Measurements from ENCODE around the gene TBC1D12.

Gene TBC1D12

GRCh38 chr10:94485094-94485493, 82.8 kb downstream of the TBC1D12 start:
- TF ChIP-seq EZH2 (IDR thresholded peaks at IDR 0.05; ENCODE audit: borderline replicate concordance, low read length), result no peak
- H3K4me1 ChIP-seq (ENCODE audit: insufficient read depth, low read length, severe bottlenecking), result no peaks in the 10 kb centered on the region
- H3K4me2 ChIP-seq (ENCODE audit: low read length), result no peak overlapping the region
- H3K36me3 ChIP-seq (ENCODE audit: insufficient read depth, low read length), result no peaks in the 10 kb centered on the region
- no peak overlapping the region for H2AFZ ChIP-seq (ENCODE audit: low read length)
- H3K4me3 ChIP-seq (ENCODE audit: low read depth, low read length, poor library complexity, severe bottlenecking), result no peak overlapping the region
- no peaks in the 10 kb centered on the region for H3F3A ChIP-seq (ENCODE audit: insufficient read depth, low read length)
- H3K9me2 ChIP-seq (ENCODE audit: low read depth, low read length), result no peaks in the 10 kb centered on the region
- H3K27ac ChIP-seq (ENCODE audit: low read depth, low read length, poor library complexity, severe bottlenecking), result no peak overlapping the region
- no peaks in the 10 kb centered on the region for H3K9me3 ChIP-seq (ENCODE audit: low read length)
- H3K9ac ChIP-seq (ENCODE audit: low read length), result no peak overlapping the region
- H4K20me1 ChIP-seq (ENCODE audit: insufficient read depth, low read length), result no peaks in the 10 kb centered on the region
- no peaks in the 10 kb centered on the region for H3K27me3 ChIP-seq (ENCODE audit: insufficient read depth, low read length)
- no peaks in the 10 kb centered on the region for H3K79me2 ChIP-seq (ENCODE audit: insufficient read depth, low read length)

GRCh38 chr10:94487575-94487974, 85.2 kb downstream of the TBC1D12 start:
- Histone ChIP-seq H3K27ac (ENCODE audit: low read depth, low read length, poor library complexity, severe bottlenecking) (no peak overlapping the region), H3K4me2 (ENCODE audit: low read length) (no peak overlapping the region), H3K9me3 (ENCODE audit: low read length) (no peaks in the 10 kb centered on the region), H3K27me3 (ENCODE audit: insufficient read depth, low read length) (no peaks in the 10 kb centered on the region), H3K9ac (ENCODE audit: low read length) (no peak overlapping the region), H3K4me3 (ENCODE audit: low read depth, low read length, poor library complexity, severe bottlenecking) (no peak overlapping the region), H2AFZ (ENCODE audit: low read length) (no peak overlapping the region), H4K20me1 (ENCODE audit: insufficient read depth, low read length) (no peaks in the 10 kb centered on the region), H3F3A (ENCODE audit: insufficient read depth, low read length) (no peaks in the 10 kb centered on the region), H3K79me2 (ENCODE audit: insufficient read depth, low read length) (no peaks in the 10 kb centered on the region), H3K36me3 (ENCODE audit: insufficient read depth, low read length) (no peaks in the 10 kb centered on the region), H3K4me1 (ENCODE audit: insufficient read depth, low read length, severe bottlenecking) (no peaks in the 10 kb centered on the region), H3K9me2 (ENCODE audit: low read depth, low read length) (no peaks in the 10 kb centered on the region)
- no peak for TF ChIP-seq CTCF (IDR thresholded peaks at IDR 0.05; ENCODE audit: low read length)
- TF ChIP-seq EZH2 (IDR thresholded peaks at IDR 0.05; ENCODE audit: borderline replicate concordance, low read length), result no peak

- Histone ChIP-seq H3K9ac (ENCODE audit: low read length) (no peak overlapping the region), H3K27ac (ENCODE audit: low read depth, low read length, poor library complexity, severe bottlenecking) (no peak overlapping the region), H3K9me3 (ENCODE audit: low read length) (no peaks in the 10 kb centered on the region), H3K36me3 (ENCODE audit: insufficient read depth, low read length) (no peaks in the 10 kb centered on the region), H3K4me1 (ENCODE audit: insufficient read depth, low read length, severe bottlenecking) (no peaks in the 10 kb centered on the region), H2AFZ (ENCODE audit: low read length) (no peak overlapping the region), H3K9me2 (ENCODE audit: low read depth, low read length) (no peaks in the 10 kb centered on the region), H3K79me2 (ENCODE audit: insufficient read depth, low read length) (no peaks in the 10 kb centered on the region), H3K4me2 (ENCODE audit: low read length) (no peak overlapping the region), H3K27me3 (ENCODE audit: insufficient read depth, low read length) (no peaks in the 10 kb centered on the region), H3K4me3 (ENCODE audit: low read depth, low read length, poor library complexity, severe bottlenecking) (no peak overlapping the region), H4K20me1 (ENCODE audit: insufficient read depth, low read length) (no peaks in the 10 kb centered on the region), H3F3A (ENCODE audit: insufficient read depth, low read length) (no peaks in the 10 kb centered on the region)
- TF ChIP-seq CTCF (IDR thresholded peaks at IDR 0.05; ENCODE audit: low read length) (no peak), EZH2 (IDR thresholded peaks at IDR 0.05; ENCODE audit: borderline replicate concordance, low read length) (no peak)
These were observed 86.8 kb downstream of the TBC1D12 start for GRCh38 chr10:94489107-94489506.

- Histone ChIP-seq H3K79me2 (ENCODE audit: insufficient read depth, low read length) (no peaks in the 10 kb centered on the region), H3K9me3 (ENCODE audit: low read length) (no peaks in the 10 kb centered on the region), H4K20me1 (ENCODE audit: insufficient read depth, low read length) (no peaks in the 10 kb centered on the region), H3K36me3 (ENCODE audit: insufficient read depth, low read length) (no peaks in the 10 kb centered on the region), H3K27ac (ENCODE audit: low read depth, low read length, poor library complexity, severe bottlenecking) (no peak overlapping the region), H3K27me3 (ENCODE audit: insufficient read depth, low read length) (no peaks in the 10 kb centered on the region), H3K4me3 (ENCODE audit: low read depth, low read length, poor library complexity, severe bottlenecking) (no peak overlapping the region), H3K4me2 (ENCODE audit: low read length) (no peak overlapping the region), H3K9me2 (ENCODE audit: low read depth, low read length) (no peaks in the 10 kb centered on the region), H3F3A (ENCODE audit: insufficient read depth, low read length) (no peaks in the 10 kb centered on the region), H3K9ac (ENCODE audit: low read length) (no peak overlapping the region), H3K4me1 (ENCODE audit: insufficient read depth, low read length, severe bottlenecking) (no peaks in the 10 kb centered on the region), H2AFZ (ENCODE audit: low read length) (no peak overlapping the region)
- no peak for TF ChIP-seq EZH2 (IDR thresholded peaks at IDR 0.05; ENCODE audit: borderline replicate concordance, low read length)
- no peak for TF ChIP-seq CTCF (IDR thresholded peaks at IDR 0.05; ENCODE audit: low read length)
These were observed 87.8 kb downstream of the TBC1D12 start for GRCh38 chr10:94489976-94490788.
